Skeletal muscle satellite cell (primary cell): ENCODE results near the gene RHBG.

ENCODE experiments used
- H3K27me3 ChIP-seq: 2 replicates; pipeline ENCODE4 v1.7.0; 2013; ENCODE audit warnings: low read length; ENCODE audit not compliant: control insufficient read depth, insufficient read depth
- H3K36me3 ChIP-seq: 2 replicates; pipeline ENCODE4 v1.7.0; 2013; ENCODE audit warnings: mild to moderate bottlenecking, control low read depth, low read length; ENCODE audit not compliant: insufficient read depth
- H3K4me1 ChIP-seq: 2 replicates; pipeline ENCODE4 v1.7.0; 2013; ENCODE audit warnings: low read length; ENCODE audit not compliant: control insufficient read depth, insufficient read depth
- H3K4me2 ChIP-seq: 2 replicates; pipeline ENCODE4 v1.7.0; 2013; ENCODE audit warnings: mild to moderate bottlenecking, low read length
- H3K4me3 ChIP-seq: 2 replicates; pipeline ENCODE4 v1.7.0; 2013; ENCODE audit warnings: low read length
- H3K9ac ChIP-seq: 2 replicates; pipeline ENCODE4 v1.7.0; 2013; ENCODE audit warnings: mild to moderate bottlenecking, low read depth, low read length, moderate library complexity
- H3K9me3 ChIP-seq: replicated peaks from 2 replicates; pipeline ENCODE4 v1.7.0; 2013; ENCODE audit warnings: mild to moderate bottlenecking, control low read depth, low read length

RHBG gene

GRCh38 chr1:156421939-156422601 is 53.1 kb downstream of the RHBG start:
- peak overlapping the region; percentile 47 for H3K4me3 ChIP-seq
- H3K36me3 ChIP-seq: no peaks in the 10 kb centered on the region
- no peaks in the 10 kb centered on the region for H3K9me3 ChIP-seq
- H3K9ac ChIP-seq: no peak overlapping the region
- H3K27me3 ChIP-seq: peaks cover 98% of the 10 kb centered on the region
- peaks cover 11% of the 10 kb centered on the region for H3K4me1 ChIP-seq
- H3K4me2 ChIP-seq: peak overlapping the region; percentile 78

GRCh38 chr1:156422602-156423091 is 53.6 kb downstream of the RHBG start:
- Histone ChIP-seq H3K27me3 (peaks cover 98% of the 10 kb centered on the region), H3K4me2 (no peak overlapping the region), H3K4me3 (no peak overlapping the region), H3K36me3 (no peaks in the 10 kb centered on the region), H3K9ac (no peak overlapping the region), H3K4me1 (peaks cover 11% of the 10 kb centered on the region), H3K9me3 (no peaks in the 10 kb centered on the region)

GRCh38 chr1:156423422-156424352 is 54.7 kb downstream of the RHBG start:
- Histone ChIP-seq H3K27me3 (peaks cover 100% of the 10 kb centered on the region), H3K9me3 (no peaks in the 10 kb centered on the region), H3K4me1 (peaks cover 11% of the 10 kb centered on the region), H3K4me2 (no peak overlapping the region), H3K36me3 (no peaks in the 10 kb centered on the region), H3K9ac (no peak overlapping the region), H3K4me3 (no peak overlapping the region)

- H3K9ac ChIP-seq: no peak overlapping the region
- peaks cover 11% of the 10 kb centered on the region for H3K4me1 ChIP-seq
- H3K4me2 ChIP-seq: no peak overlapping the region
- no peak overlapping the region for H3K4me3 ChIP-seq
- H3K9me3 ChIP-seq: no peaks in the 10 kb centered on the region
- H3K36me3 ChIP-seq: no peaks in the 10 kb centered on the region
- peaks cover 100% of the 10 kb centered on the region for H3K27me3 ChIP-seq
Measured at GRCh38 chr1:156424806-156425432, 55.9 kb downstream of the RHBG start.

GRCh38 chr1:156425943-156426342 is 56.9 kb downstream of the RHBG start:
- Histone ChIP-seq H3K36me3 (no peaks in the 10 kb centered on the region), H3K4me1 (peaks cover 7% of the 10 kb centered on the region), H3K9ac (no peak overlapping the region), H3K4me2 (no peak overlapping the region), H3K27me3 (peaks cover 98% of the 10 kb centered on the region), H3K4me3 (no peak overlapping the region), H3K9me3 (no peaks in the 10 kb centered on the region)

GRCh38 chr1:156427957-156428356 is 58.9 kb downstream of the RHBG start:
- Histone ChIP-seq H3K4me2 (no peak overlapping the region), H3K9me3 (no peaks in the 10 kb centered on the region), H3K4me1 (no peaks in the 10 kb centered on the region), H3K36me3 (no peaks in the 10 kb centered on the region), H3K4me3 (no peak overlapping the region), H3K9ac (no peak overlapping the region), H3K27me3 (peaks cover 95% of the 10 kb centered on the region)

- Histone ChIP-seq H3K27me3 (peaks cover 95% of the 10 kb centered on the region), H3K9me3 (no peaks in the 10 kb centered on the region), H3K9ac (no peak overlapping the region), H3K4me2 (no peak overlapping the region), H3K36me3 (no peaks in the 10 kb centered on the region), H3K4me3 (no peak overlapping the region), H3K4me1 (no peaks in the 10 kb centered on the region)
Measured at GRCh38 chr1:156428746-156429288, 59.8 kb downstream of the RHBG start.

GRCh38 chr1:156429313-156430060 is 60.5 kb downstream of the RHBG start:
- no peak overlapping the region for H3K4me3 ChIP-seq
- no peak overlapping the region for H3K4me2 ChIP-seq
- H3K4me1 ChIP-seq: no peaks in the 10 kb centered on the region
- no peaks in the 10 kb centered on the region for H3K36me3 ChIP-seq
- no peak overlapping the region for H3K9ac ChIP-seq
- H3K9me3 ChIP-seq: no peaks in the 10 kb centered on the region
- H3K27me3 ChIP-seq: peaks cover 95% of the 10 kb centered on the region

- Histone ChIP-seq H3K36me3 (no peaks in the 10 kb centered on the region), H3K9ac (no peak overlapping the region), H3K4me2 (no peak overlapping the region), H3K27me3 (peaks cover 95% of the 10 kb centered on the region), H3K4me1 (no peaks in the 10 kb centered on the region), H3K4me3 (no peak overlapping the region), H3K9me3 (no peaks in the 10 kb centered on the region)
Measured at GRCh38 chr1:156430303-156430702, 61.3 kb downstream of the RHBG start.

GRCh38 chr1:156430866-156431265 is 61.9 kb downstream of the RHBG start:
- Histone ChIP-seq H3K4me1 (peaks cover 3% of the 10 kb centered on the region), H3K9ac (no peak overlapping the region), H3K27me3 (peaks cover 95% of the 10 kb centered on the region), H3K4me2 (no peak overlapping the region), H3K9me3 (no peaks in the 10 kb centered on the region), H3K36me3 (no peaks in the 10 kb centered on the region), H3K4me3 (no peak overlapping the region)
